ENCODE data around the gene CXCL11.

DNA sequence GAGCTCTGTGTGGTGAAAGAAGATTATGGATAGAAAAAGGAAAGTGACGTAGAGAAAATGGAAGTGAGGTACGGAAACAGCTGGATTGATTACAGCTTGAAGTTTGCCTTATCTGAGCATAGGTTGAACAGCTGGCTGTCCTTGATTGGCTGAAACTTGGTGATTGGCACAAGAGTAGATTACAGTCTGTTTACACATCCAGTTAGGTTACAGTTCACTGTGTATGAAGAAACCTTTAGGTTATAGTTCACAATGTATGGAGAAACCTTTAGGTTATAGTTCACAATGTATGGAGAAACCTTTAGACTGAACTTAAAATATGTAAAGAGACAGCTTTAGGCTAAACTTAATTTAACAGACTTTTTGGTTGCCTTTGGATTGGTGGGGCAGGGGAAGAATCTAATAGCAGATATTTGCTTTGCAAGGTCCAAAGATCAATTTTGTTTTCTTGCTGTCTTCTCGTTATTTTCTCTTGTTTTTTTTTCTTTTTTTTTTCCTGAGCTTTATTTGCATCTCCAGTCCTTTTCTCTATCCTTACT is 23.1 kb upstream of the CXCL11 start:
- TF ChIP-seq, protein P1, sequence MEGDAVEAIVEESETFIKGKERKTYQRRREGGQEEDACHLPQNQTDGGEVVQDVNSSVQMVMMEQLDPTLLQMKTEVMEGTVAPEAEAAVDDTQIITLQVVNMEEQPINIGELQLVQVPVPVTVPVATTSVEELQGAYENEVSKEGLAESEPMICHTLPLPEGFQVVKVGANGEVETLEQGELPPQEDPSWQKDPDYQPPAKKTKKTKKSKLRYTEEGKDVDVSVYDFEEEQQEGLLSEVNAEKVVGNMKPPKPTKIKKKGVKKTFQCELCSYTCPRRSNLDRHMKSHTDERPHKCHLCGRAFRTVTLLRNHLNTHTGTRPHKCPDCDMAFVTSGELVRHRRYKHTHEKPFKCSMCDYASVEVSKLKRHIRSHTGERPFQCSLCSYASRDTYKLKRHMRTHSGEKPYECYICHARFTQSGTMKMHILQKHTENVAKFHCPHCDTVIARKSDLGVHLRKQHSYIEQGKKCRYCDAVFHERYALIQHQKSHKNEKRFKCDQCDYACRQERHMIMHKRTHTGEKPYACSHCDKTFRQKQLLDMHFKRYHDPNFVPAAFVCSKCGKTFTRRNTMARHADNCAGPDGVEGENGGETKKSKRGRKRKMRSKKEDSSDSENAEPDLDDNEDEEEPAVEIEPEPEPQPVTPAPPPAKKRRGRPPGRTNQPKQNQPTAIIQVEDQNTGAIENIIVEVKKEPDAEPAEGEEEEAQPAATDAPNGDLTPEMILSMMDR (conservative IDR thresholded peaks at IDR 0.05; ENCODE audit: low read length), result no peak
- TF ChIP-seq EZH2phosphoT487 (IDR thresholded peaks at IDR 0.05; ENCODE audit: borderline replicate concordance), result no peak

Measured in Loucy (cell line).